ENCODE data around the gene EID2. TPM values are rescaled to one million over a fixed set of nuclear protein-coding genes. Genes with fewer than 3 reads are reported as not detected.

Gene EID2
- polyA plus RNA-seq, 1 donor (not counting 4 experiments of a cell fraction or from before 2014, with no cell fraction given) = 12.9 TPM

GRCh38 chr19:39555883-39556282, 15.9 kb upstream of the EID2 start:
- peaks cover 4% of the 10 kb centered on the region for H3K27me3 ChIP-seq (ENCODE audit: control insufficient read depth, extremely low read depth, insufficient read depth, low read length)
- no peak overlapping the region for H3K4me3 ChIP-seq (ENCODE audit: control insufficient read depth in 2 of 3, extremely low read depth in 1 of 3, insufficient read depth in 2 of 3, low read depth in 1 of 3, low read length in 3 of 3)
- H3K27ac ChIP-seq (ENCODE audit: control insufficient read depth, insufficient read depth, low read length) = no peak overlapping the region
- no peaks in the 10 kb centered on the region for H3K4me1 ChIP-seq (ENCODE audit: control insufficient read depth, extremely low read depth, insufficient read depth, low read length)
- dilution Hi-C loops (cut with MboI; ENCODE audit: extremely low pct_ligation_motif_present, low sequenced_read_pairs) = no loop called here
- no peaks in the 10 kb centered on the region for H3K9me1 ChIP-seq (ENCODE audit: control insufficient read depth, extremely low read depth, insufficient read depth, low read length)
- FAIRE-seq = no peak
- H3K36me3 ChIP-seq (ENCODE audit: control insufficient read depth in 2 of 2, extremely low read depth in 1 of 2, insufficient read depth in 2 of 2, low read length in 2 of 2) = no peaks in the 10 kb centered on the region
- H3K9ac ChIP-seq (ENCODE audit: control insufficient read depth, extremely low read depth, insufficient read depth, low read length) = no peak overlapping the region
- no peak for DNase-seq (ENCODE audit: low read depth, low spot score)
- no peaks in the 10 kb centered on the region for H3K9me3 ChIP-seq (ENCODE audit: control insufficient read depth, low read depth, low read length)
- TF ChIP-seq CTCF (optimal IDR thresholded peaks at IDR 0.05 in 1 of 3, IDR thresholded peaks at IDR 0.05 in 1 of 3, conservative IDR thresholded peaks at IDR 0.05 in 1 of 3; ENCODE audit: extremely low read depth in 1 of 3, insufficient read depth in 2 of 3, low read length in 3 of 3) (no peak), EZH2 (IDR thresholded peaks at IDR 0.05; ENCODE audit: low read length) (no peak)
- H4K20me1 ChIP-seq (ENCODE audit: control insufficient read depth, extremely low read depth, insufficient read depth, low read length) = no peaks in the 10 kb centered on the region
- H3K79me2 ChIP-seq (ENCODE audit: control insufficient read depth, insufficient read depth, low read length) = no peaks in the 10 kb centered on the region
- H3K4me2 ChIP-seq (ENCODE audit: control insufficient read depth, extremely low read depth, insufficient read depth, low read depth, low read length) = no peak overlapping the region
- no peak overlapping the region for H2AFZ ChIP-seq (ENCODE audit: control insufficient read depth, low read length)

- no peaks in the 10 kb centered on the region for H4K20me1 ChIP-seq (ENCODE audit: control insufficient read depth, extremely low read depth, insufficient read depth, low read length)
Measured at GRCh38 chr19:39554701-39555311, 14.8 kb upstream of the EID2 start.

More at GRCh38 chr19:39554701-39555311, 14.8 kb upstream of the EID2 start:
- dilution Hi-C loops (cut with MboI; ENCODE audit: extremely low pct_ligation_motif_present, low sequenced_read_pairs) = no loop called here
- Histone ChIP-seq H3K27me3 (ENCODE audit: control insufficient read depth, extremely low read depth, insufficient read depth, low read length) (peaks cover 4% of the 10 kb centered on the region), H3K27ac (ENCODE audit: control insufficient read depth, insufficient read depth, low read length) (no peak overlapping the region), H3K4me2 (ENCODE audit: control insufficient read depth, extremely low read depth, insufficient read depth, low read depth, low read length) (no peak overlapping the region), H3K79me2 (ENCODE audit: control insufficient read depth, insufficient read depth, low read length) (no peaks in the 10 kb centered on the region), H3K9ac (ENCODE audit: control insufficient read depth, extremely low read depth, insufficient read depth, low read length) (no peak overlapping the region), H3K4me3 (ENCODE audit: control insufficient read depth in 2 of 3, extremely low read depth in 1 of 3, insufficient read depth in 2 of 3, low read depth in 1 of 3, low read length in 3 of 3) (no peak overlapping the region), H3K4me1 (ENCODE audit: control insufficient read depth, extremely low read depth, insufficient read depth, low read length) (no peaks in the 10 kb centered on the region), H2AFZ (ENCODE audit: control insufficient read depth, low read length) (no peak overlapping the region), H3K9me3 (ENCODE audit: control insufficient read depth, low read depth, low read length) (no peaks in the 10 kb centered on the region), H3K9me1 (ENCODE audit: control insufficient read depth, extremely low read depth, insufficient read depth, low read length) (no peaks in the 10 kb centered on the region), H3K36me3 (ENCODE audit: control insufficient read depth in 2 of 2, extremely low read depth in 1 of 2, insufficient read depth in 2 of 2, low read length in 2 of 2) (no peaks in the 10 kb centered on the region)
- TF ChIP-seq CTCF (optimal IDR thresholded peaks at IDR 0.05 in 1 of 3, IDR thresholded peaks at IDR 0.05 in 1 of 3, conservative IDR thresholded peaks at IDR 0.05 in 1 of 3; ENCODE audit: extremely low read depth in 1 of 3, insufficient read depth in 2 of 3, low read length in 3 of 3) (no peak), EZH2 (IDR thresholded peaks at IDR 0.05; ENCODE audit: low read length) (no peak)
- FAIRE-seq (no peak), DNase-seq (ENCODE audit: low read depth, low spot score) (no peak)
